Tibial artery (tissue), 4 donors: ENCODE measurements around the gene LGR6.
A peak's percentile ranks its signal among the peaks of the same experiment; 100 is the strongest.

ENCODE experiments used
- DNase-seq, 2 donors: peaks; one replicate each; pipeline ENCODE4 v3.0.0-alpha.2; 2019
- H3K27ac ChIP-seq, 2 donors: fragments of 200-600 bp; sonication (generic) in 1 of 2; 1 replicate in 1 of 2; 2 replicates in 1 of 2; pipeline ENCODE4 v1.5.1; 2018 to 2019; ENCODE audit warnings: mild to moderate bottlenecking in 1 of 2
- H3K27me3 ChIP-seq, 2 donors: fragments of 200-600 bp; sonication (generic) in 1 of 2; one replicate each; pipeline versions ENCODE4 v1.5.1 to v1.6.0; 2016 to 2019
- H3K36me3 ChIP-seq, 3 donors: fragments of 200-600 bp; sonication (generic) in 2 of 3; one replicate each; pipeline ENCODE4 v1.5.1; 2016 to 2019; ENCODE audit warnings: mild to moderate bottlenecking in 2 of 3
- H3K4me1 ChIP-seq, 4 donors: fragments of 200-600 bp; sonication (generic) in 2 of 4; 1 replicate in 3 of 4; 2 replicates in 1 of 4; pipeline ENCODE4 v1.5.1; 2016 to 2019
- H3K4me3 ChIP-seq, 2 donors: fragments of 200-600 bp; sonication (generic) in 1 of 2; 1 replicate in 1 of 2; 2 replicates in 1 of 2; pipeline ENCODE4 v1.5.1; 2018 to 2019; ENCODE audit warnings: mild to moderate bottlenecking in 2 of 2
- H3K9me3 ChIP-seq, 3 donors: fragments of 200-600 bp; sonication (generic) in 1 of 3; one replicate each; pipeline ENCODE4 v1.5.1; 2016 to 2019
- intact Hi-C: fragments of 100-400 bp; cut with DNase I; formaldehyde crosslinking; loops from one replicate; pipeline ENCODE4 v1.15.0; 2023; ENCODE audit warnings: low total_unique reads
- TF ChIP-seq, protein P1 (sequence below), 2 experiments: fragments of 200-600 bp in 1 of 2; fragments of 450-650 bp in 1 of 2; IDR thresholded peaks; one replicate each; pipeline ENCODE4 v1.5.1; 2017 to 2019; ENCODE audit warnings: antibody characterized with exemption in 2 of 2, mild to moderate bottlenecking in 1 of 2, moderate library complexity in 1 of 2

The LGR6 gene

DNA sequence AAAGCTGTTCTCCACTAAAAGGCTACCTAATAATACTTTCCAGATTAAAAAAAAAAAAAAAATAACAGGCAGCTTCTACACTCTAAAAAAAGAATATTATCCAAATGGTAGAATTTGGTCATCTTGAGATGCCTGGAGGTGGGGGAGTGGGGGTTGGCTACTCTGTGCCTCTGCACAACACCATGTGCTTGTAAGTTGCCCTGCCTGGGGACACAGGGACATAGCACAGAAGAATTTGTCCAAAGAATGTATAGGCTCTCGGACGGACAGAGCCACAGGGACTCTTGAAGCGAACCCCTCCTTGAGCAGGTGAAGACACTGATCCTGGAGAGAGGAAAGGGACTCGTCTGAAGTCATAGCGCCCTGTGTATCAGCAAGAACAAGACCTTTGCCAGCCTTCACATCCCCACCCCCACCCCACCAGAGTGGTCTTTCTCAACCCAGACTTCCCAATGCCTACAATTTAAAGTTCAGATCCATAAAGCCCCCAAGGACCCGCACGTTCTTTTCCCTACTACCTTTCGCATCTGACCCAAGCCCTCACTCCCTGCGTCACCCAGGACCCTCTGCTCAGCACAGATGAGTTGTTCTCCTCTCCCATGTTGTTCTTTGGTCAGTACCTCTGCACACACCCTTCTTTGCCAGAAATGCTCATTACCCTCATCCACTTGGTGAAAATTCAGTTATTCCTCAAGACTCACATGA lies 72.6 kb downstream of the LGR6 start:
- TF ChIP-seq, protein P1, sequence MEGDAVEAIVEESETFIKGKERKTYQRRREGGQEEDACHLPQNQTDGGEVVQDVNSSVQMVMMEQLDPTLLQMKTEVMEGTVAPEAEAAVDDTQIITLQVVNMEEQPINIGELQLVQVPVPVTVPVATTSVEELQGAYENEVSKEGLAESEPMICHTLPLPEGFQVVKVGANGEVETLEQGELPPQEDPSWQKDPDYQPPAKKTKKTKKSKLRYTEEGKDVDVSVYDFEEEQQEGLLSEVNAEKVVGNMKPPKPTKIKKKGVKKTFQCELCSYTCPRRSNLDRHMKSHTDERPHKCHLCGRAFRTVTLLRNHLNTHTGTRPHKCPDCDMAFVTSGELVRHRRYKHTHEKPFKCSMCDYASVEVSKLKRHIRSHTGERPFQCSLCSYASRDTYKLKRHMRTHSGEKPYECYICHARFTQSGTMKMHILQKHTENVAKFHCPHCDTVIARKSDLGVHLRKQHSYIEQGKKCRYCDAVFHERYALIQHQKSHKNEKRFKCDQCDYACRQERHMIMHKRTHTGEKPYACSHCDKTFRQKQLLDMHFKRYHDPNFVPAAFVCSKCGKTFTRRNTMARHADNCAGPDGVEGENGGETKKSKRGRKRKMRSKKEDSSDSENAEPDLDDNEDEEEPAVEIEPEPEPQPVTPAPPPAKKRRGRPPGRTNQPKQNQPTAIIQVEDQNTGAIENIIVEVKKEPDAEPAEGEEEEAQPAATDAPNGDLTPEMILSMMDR (IDR thresholded peaks at IDR 0.05) = no peak
- no peaks in the 10 kb centered on the region for H3K9me3 ChIP-seq
- no peak overlapping the region for H3K4me3 ChIP-seq
- no peaks in the 10 kb centered on the region for H3K36me3 ChIP-seq
- no peak overlapping the region for H3K27ac ChIP-seq
- no peaks in the 10 kb centered on the region for H3K27me3 ChIP-seq
- H3K4me1 ChIP-seq = peaks cover 0 to 15% (median 7%) of the 10 kb centered on the region in 4 donors
- DNase-seq = peak; percentile 7 to 39
- intact Hi-C loops = no loop called here

DNA sequence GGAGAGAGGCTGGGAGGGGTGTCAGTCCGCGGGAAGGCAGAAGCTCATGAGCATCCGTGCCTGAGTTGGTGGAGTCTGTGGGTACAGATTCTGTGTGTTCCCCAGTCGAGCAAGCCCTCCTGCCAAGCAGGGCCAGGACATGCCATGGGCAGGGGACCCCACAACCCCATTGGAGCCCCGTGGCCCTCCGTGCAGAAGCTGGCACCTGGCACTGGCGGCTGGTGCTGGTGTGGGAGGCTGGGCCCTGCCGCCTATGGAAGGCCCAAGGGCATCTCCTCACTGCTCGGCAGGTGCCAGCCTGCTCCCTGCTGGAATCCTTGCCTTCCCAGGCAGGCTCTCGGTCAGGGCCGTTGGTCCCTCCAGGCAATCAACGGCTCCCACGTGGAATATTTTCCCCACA lies 74.4 kb downstream of the LGR6 start:
- Histone ChIP-seq H3K36me3 (no peaks in the 10 kb centered on the region), H3K27ac (no peak overlapping the region), H3K27me3 (no peaks in the 10 kb centered on the region), H3K4me3 (no peak overlapping the region), H3K9me3 (no peaks in the 10 kb centered on the region), H3K4me1 (peaks cover 0 to 15% (median 7%) of the 10 kb centered on the region in 4 donors)
- intact Hi-C loops = no loop called here
- TF ChIP-seq, protein P1 (IDR thresholded peaks at IDR 0.05) = no peak
- peak; percentile 8 to 37 for DNase-seq

DNA sequence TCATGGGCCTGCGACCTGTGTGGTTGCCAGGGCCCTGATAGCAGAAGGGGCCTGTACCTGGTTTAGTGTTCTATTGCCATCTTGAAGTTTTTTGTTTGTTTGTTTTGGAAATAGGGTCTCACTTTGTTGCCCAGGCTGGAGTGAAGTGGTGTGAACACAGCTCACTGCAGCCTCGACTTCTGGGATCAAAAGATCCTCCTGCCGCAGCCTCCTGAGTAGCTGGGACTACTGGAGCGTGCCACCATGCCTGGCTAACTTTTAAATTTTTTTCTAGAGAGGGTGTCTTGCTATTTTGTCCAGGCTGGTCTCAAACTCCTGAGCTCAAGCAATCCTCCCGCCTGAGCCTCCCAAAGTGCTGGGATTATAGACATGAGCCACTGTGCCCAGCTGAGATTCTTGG lies 75.2 kb downstream of the LGR6 start:
- Histone ChIP-seq H3K27me3 (no peaks in the 10 kb centered on the region), H3K4me3 (no peak overlapping the region), H3K9me3 (no peaks in the 10 kb centered on the region), H3K36me3 (no peaks in the 10 kb centered on the region), H3K4me1 (peaks cover 0 to 15% (median 7%) of the 10 kb centered on the region in 4 donors), H3K27ac (no peak overlapping the region)
- TF ChIP-seq, protein P1 (IDR thresholded peaks at IDR 0.05) = no peak
- peak; percentile 6 to 41 for DNase-seq
- intact Hi-C loops = no loop called here

DNA sequence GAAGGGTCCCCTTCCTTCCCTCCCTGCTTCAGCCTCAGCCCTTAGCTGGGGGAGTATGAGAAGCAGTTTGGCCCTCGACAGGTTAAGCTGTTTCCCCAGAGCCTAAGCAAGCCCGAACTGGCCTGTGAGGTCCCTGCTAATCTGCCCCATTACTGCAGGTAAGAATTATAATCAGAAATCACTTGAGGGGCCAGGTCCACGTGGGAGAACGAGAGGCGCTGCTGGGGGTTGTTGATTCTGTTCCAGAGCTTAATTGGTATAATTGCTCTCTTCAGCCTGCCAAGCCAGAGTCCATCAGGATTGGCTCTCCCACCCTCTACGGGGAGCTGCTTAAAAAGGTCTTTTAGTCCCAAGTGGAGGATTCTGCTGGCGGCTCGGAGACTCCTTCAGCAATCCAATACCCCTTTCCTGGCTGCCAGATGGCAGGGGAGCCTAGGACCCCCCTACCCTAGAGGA lies 77.3 kb downstream of the LGR6 start:
- intact Hi-C loops = no loop called here
- Histone ChIP-seq H3K4me3 (no peak overlapping the region), H3K9me3 (no peaks in the 10 kb centered on the region), H3K36me3 (no peaks in the 10 kb centered on the region), H3K27ac (no peak overlapping the region), H3K4me1 (peaks cover 0 to 4% (median 0%) of the 10 kb centered on the region in 4 donors), H3K27me3 (no peaks in the 10 kb centered on the region)
- TF ChIP-seq, protein P1 (IDR thresholded peaks at IDR 0.05) = no peak
- peak in 1 of 2 donors; percentile 47 for DNase-seq

DNA sequence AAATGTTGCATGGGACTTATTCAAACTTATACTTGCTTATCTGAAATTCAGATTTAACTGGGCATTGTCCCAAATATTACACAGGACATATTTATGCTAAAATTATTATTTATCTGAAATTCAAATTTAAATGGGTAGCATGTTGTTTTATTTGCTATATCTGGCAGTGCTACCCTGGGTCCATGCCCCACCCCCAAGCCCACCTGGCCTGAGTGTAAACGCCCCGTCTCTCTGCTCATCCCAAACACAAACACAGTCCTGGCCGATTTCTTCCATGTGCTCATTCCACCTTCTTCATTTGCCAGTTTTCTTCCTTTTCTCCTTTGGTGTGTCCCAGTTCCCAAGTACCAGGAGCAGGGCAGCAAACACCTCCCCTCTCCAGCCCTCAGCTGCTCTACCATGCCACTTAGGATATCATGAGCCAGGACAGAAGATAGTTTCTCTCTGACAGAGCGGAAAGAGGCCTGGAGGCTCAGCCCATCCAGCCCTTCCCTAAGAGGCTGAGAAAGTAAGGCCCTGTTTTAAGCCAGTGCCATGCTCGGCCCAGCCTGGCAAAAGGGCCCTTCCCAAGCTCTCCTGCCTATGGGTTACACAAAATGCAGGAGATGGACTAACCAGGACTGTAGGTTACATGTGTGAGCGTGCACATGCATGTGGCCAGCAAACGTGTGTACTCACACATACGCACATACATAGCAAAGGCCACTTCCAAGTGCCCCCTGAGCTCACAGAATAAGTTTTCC lies 78.7 kb downstream of the LGR6 start:
- Histone ChIP-seq H3K27ac (no peak overlapping the region), H3K27me3 (no peaks in the 10 kb centered on the region), H3K36me3 (peaks cover 0 to 4% (median 0%) of the 10 kb centered on the region in 3 donors), H3K9me3 (no peaks in the 10 kb centered on the region), H3K4me1 (no peaks in the 10 kb centered on the region), H3K4me3 (no peak overlapping the region)
- TF ChIP-seq, protein P1 (IDR thresholded peaks at IDR 0.05) = no peak
- intact Hi-C loops = no loop called here
- DNase-seq = peak in 1 of 2 donors; percentile 40
